HEK293 (cell line): ENCODE measurements around the gene C2orf49.

Experiments used
- CTCF ChIA-PET: fragments of 350-600 bp; formaldehyde crosslinking; extraction: SDS; loops from one replicate; lab custom pipeline; 2021; ENCODE audit warnings: antibody characterized with exemption; lab: Yijun Ruan, JAX
- POLR2A ChIA-PET: fragments of 300-600 bp; formaldehyde crosslinking; extraction: SDS; loops from one replicate; lab custom pipeline; 2020; ENCODE audit warnings: antibody characterized with exemption, inconsistent platforms; lab: Yijun Ruan, JAX
- H3K27ac ChIP-seq: fragments of 200-500 bp; sonication (Bioruptor generic); 2 replicates; pipeline ENCODE4 v1.5.1; 2014; ENCODE audit warnings: low read depth, low read length, control low read depth, inconsistent platforms; ENCODE audit errors: extremely low read depth
- H3K36me3 ChIP-seq, 2 experiments: fragments of 200-500 bp in 1 of 2; sonication (Bioruptor generic) in 1 of 2; 1 replicate in 1 of 2; 2 replicates in 1 of 2; pipeline ENCODE4 v1.5.1; 2014 to 2017; ENCODE audit warnings: inconsistent platforms in 2 of 2, low read length in 2 of 2; ENCODE audit not compliant: control insufficient read depth in 2 of 2, insufficient read depth in 1 of 2
- H3K4me1 ChIP-seq: fragments of 200-500 bp; sonication (Bioruptor generic); 2 replicates; pipeline ENCODE4 v1.5.1; 2014; ENCODE audit warnings: mild to moderate bottlenecking, low read length, inconsistent platforms; ENCODE audit not compliant: control insufficient read depth, insufficient read depth
- H3K4me3 ChIP-seq: 2 replicates; pipeline ENCODE4 v1.5.1; 2011; ENCODE audit warnings: low read depth, mild to moderate bottlenecking, control low read depth, low read length, moderate library complexity
- H3K9me3 ChIP-seq: fragments of 200-500 bp; sonication (Bioruptor generic); 2 replicates; pipeline ENCODE4 v1.5.1; 2014; ENCODE audit warnings: low read depth, low read length, inconsistent platforms; ENCODE audit not compliant: control insufficient read depth, insufficient read depth
- BCL6B ChIP-seq: fragments of 450-650 bp; formaldehyde crosslinking; IDR thresholded peaks from 2 replicates; pipeline ENCODE4 v1.5.1; 2017; ENCODE audit warnings: missing biosample characterization, missing genetic modification characterization
- EGR2 ChIP-seq: fragments of 450-650 bp; formaldehyde crosslinking; IDR thresholded peaks from 2 replicates; pipeline ENCODE4 v1.5.1; 2016; ENCODE audit warnings: low read depth, missing biosample characterization, missing genetic modification characterization
- ELK4 ChIP-seq: IDR thresholded peaks from 2 replicates; pipeline ENCODE4 v1.6.1; 2011; ENCODE audit warnings: mild to moderate bottlenecking, low read depth, low read length, borderline replicate concordance
- MZF1 ChIP-seq: fragments of 450-650 bp; formaldehyde crosslinking; IDR thresholded peaks from 2 replicates; pipeline ENCODE4 v1.5.1; 2017; ENCODE audit warnings: missing biosample characterization, missing genetic modification characterization, borderline replicate concordance
- SCRT2 ChIP-seq: fragments of 450-650 bp; formaldehyde crosslinking; IDR thresholded peaks from 2 replicates; pipeline ENCODE4 v1.5.1; 2016; ENCODE audit warnings: missing biosample characterization, missing genetic modification characterization
- ZBTB49 ChIP-seq: fragments of 450-650 bp; formaldehyde crosslinking; IDR thresholded peaks from 2 replicates; pipeline ENCODE4 v1.5.1; 2016; ENCODE audit warnings: missing biosample characterization, missing genetic modification characterization, low read depth
- ZBTB7A ChIP-seq: fragments of 450-650 bp; formaldehyde crosslinking; IDR thresholded peaks from 2 replicates; pipeline ENCODE4 v1.5.1; 2016; ENCODE audit warnings: low read depth, missing biosample characterization, missing genetic modification characterization
- ZEB2 ChIP-seq: fragments of 450-650 bp; formaldehyde crosslinking; IDR thresholded peaks from 2 replicates; pipeline ENCODE4 v1.5.1; 2016; ENCODE audit warnings: missing biosample characterization, missing genetic modification characterization
- ZNF121 ChIP-seq: fragments of 450-650 bp; formaldehyde crosslinking; IDR thresholded peaks from 2 replicates; pipeline ENCODE4 v1.5.1; 2016; ENCODE audit warnings: missing biosample characterization, missing genetic modification characterization
- ZNF23 ChIP-seq: fragments of 450-650 bp; formaldehyde crosslinking; IDR thresholded peaks from 2 replicates; pipeline ENCODE4 v1.5.1; 2016; ENCODE audit warnings: missing biosample characterization, missing genetic modification characterization, borderline replicate concordance
- ZNF292 ChIP-seq: fragments of 450-650 bp; formaldehyde crosslinking; IDR thresholded peaks from 2 replicates; pipeline ENCODE4 v1.5.1; 2016; ENCODE audit warnings: low read depth, missing biosample characterization, missing genetic modification characterization, borderline replicate concordance
- ZNF335 ChIP-seq: fragments of 450-650 bp; formaldehyde crosslinking; conservative IDR thresholded peaks from 2 replicates; pipeline ENCODE4 v1.5.1; 2016; ENCODE audit warnings: missing biosample characterization, missing genetic modification characterization
- ZNF354C ChIP-seq: fragments of 450-650 bp; formaldehyde crosslinking; IDR thresholded peaks from 2 replicates; pipeline ENCODE4 v1.5.1; 2016; ENCODE audit warnings: missing biosample characterization, missing genetic modification characterization, low read depth, borderline replicate concordance
- ZNF394 ChIP-seq: fragments of 450-650 bp; formaldehyde crosslinking; IDR thresholded peaks from 2 replicates; pipeline ENCODE4 v1.5.1; 2016; ENCODE audit warnings: missing biosample characterization, missing genetic modification characterization, mild to moderate bottlenecking, moderate library complexity, borderline replicate concordance
- ZNF48 ChIP-seq: fragments of 450-650 bp; formaldehyde crosslinking; IDR thresholded peaks from 2 replicates; pipeline ENCODE4 v1.5.1; 2016; ENCODE audit warnings: missing biosample characterization, missing genetic modification characterization
- ZNF549 ChIP-seq: fragments of 450-650 bp; IDR thresholded peaks from 2 replicates; pipeline ENCODE4 v1.5.1; 2018; ENCODE audit warnings: missing biosample characterization, missing genetic modification characterization, mild to moderate bottlenecking, inconsistent platforms, moderate library complexity
- ZNF670 ChIP-seq: fragments of 450-650 bp; formaldehyde crosslinking; IDR thresholded peaks from 2 replicates; pipeline ENCODE4 v1.5.1; 2016; ENCODE audit warnings: missing biosample characterization, missing genetic modification characterization, low read depth
- ZNF701 ChIP-seq: fragments of 450-650 bp; formaldehyde crosslinking; IDR thresholded peaks from 2 replicates; pipeline ENCODE4 v1.5.1; 2016; ENCODE audit warnings: missing biosample characterization, missing genetic modification characterization
- ZNF830 ChIP-seq: fragments of 450-650 bp; IDR thresholded peaks from 2 replicates; pipeline ENCODE4 v1.5.0; 2018; ENCODE audit warnings: missing biosample characterization, missing genetic modification characterization, low read depth, mild to moderate bottlenecking, moderate library complexity
- ZNF837 ChIP-seq: fragments of 450-650 bp; formaldehyde crosslinking; IDR thresholded peaks from 2 replicates; pipeline ENCODE4 v1.5.1; 2016; ENCODE audit warnings: missing biosample characterization, missing genetic modification characterization
- ZNF843 ChIP-seq: fragments of 450-650 bp; formaldehyde crosslinking; IDR thresholded peaks from 2 replicates; pipeline ENCODE4 v1.5.1; 2016; ENCODE audit warnings: missing biosample characterization, missing genetic modification characterization
- ZXDB ChIP-seq: fragments of 450-650 bp; formaldehyde crosslinking; IDR thresholded peaks from 2 replicates; pipeline ENCODE4 v1.5.1; 2016; ENCODE audit warnings: missing biosample characterization, missing genetic modification characterization

Gene C2orf49

GRCh38 chr2:105371156-105371555 is 33.8 kb downstream of the C2orf49 start (continued):
- TF ChIP-seq ZNF394 (tag by site-specific recombination) = no peak

- Histone ChIP-seq H3K36me3 (peaks cover 8 to 78% of the 10 kb centered on the region in 2 experiments), H3K27ac (no peak overlapping the region), H3K9me3 (no peaks in the 10 kb centered on the region), H3K4me3 (no peak overlapping the region), H3K4me1 (no peaks in the 10 kb centered on the region)
- POLR2A ChIA-PET = no interaction called here
- TF ChIP-seq ZXDB (tag by site-specific recombination) (no peak), ZNF292 (tag by site-specific recombination) (no peak), ZNF354C (no peak), ZNF121 (tag by site-specific recombination) (no peak), ZNF837 (tag by site-specific recombination) (no peak), ZNF670 (no peak)
- TF ChIP-seq, all 188 proteins: peak for 0
- CTCF ChIA-PET = interaction anchor here (0.6 to 0.9 kb wide), 4 partner anchors 21 to 1213 kb away, joined by 3 to 4 read pairs (median 4); no protein-coding TSS in a partner anchor
Measured at GRCh38 chr2:105371810-105372209, 34.5 kb downstream of the C2orf49 start.

- Histone ChIP-seq H3K27ac (no peak overlapping the region), H3K4me1 (no peaks in the 10 kb centered on the region), H3K9me3 (no peaks in the 10 kb centered on the region), H3K36me3 (peaks cover 8 to 74% of the 10 kb centered on the region in 2 experiments), H3K4me3 (no peak overlapping the region)
- ChIA-PET POLR2A (no interaction called here), CTCF (interaction anchor here (1.8 kb wide), 1 partner anchor 148 kb away, joined by 7 read pairs; no protein-coding TSS in a partner anchor)
- no peak for TF ChIP-seq ZBTB49 (tag by site-specific recombination)
- TF ChIP-seq ZNF48 (tag by site-specific recombination) = no peak
- TF ChIP-seq ZBTB7A = no peak
- no peak for TF ChIP-seq ZNF335
- TF ChIP-seq ZNF843 = no peak
- TF ChIP-seq ZNF549 = no peak
- TF ChIP-seq ZNF23 = no peak
- TF ChIP-seq ZEB2 (tag by site-specific recombination) = no peak
- TF ChIP-seq MZF1 (tag by site-specific recombination) = no peak
- TF ChIP-seq ZNF830 (tag by site-specific recombination) = no peak
Measured at GRCh38 chr2:105373344-105373781, 36.0 kb downstream of the C2orf49 start.

GRCh38 chr2:105373895-105374401 is 36.6 kb downstream of the C2orf49 start:
- ChIA-PET POLR2A (no interaction called here), CTCF (interaction anchor here (1.8 kb wide), 1 partner anchor 147 kb away, joined by 7 read pairs; no protein-coding TSS in a partner anchor)
- H3K4me3 ChIP-seq = no peak overlapping the region
- H3K4me1 ChIP-seq = no peaks in the 10 kb centered on the region
- H3K36me3 ChIP-seq = peaks cover 8 to 72% of the 10 kb centered on the region in 2 experiments
- TF ChIP-seq ZNF830 (tag by site-specific recombination) = no peak
- peak; percentile 78 for TF ChIP-seq SCRT2 (tag by site-specific recombination)
- no peak for TF ChIP-seq ELK4
- no peak for TF ChIP-seq BCL6B (tag by site-specific recombination)
- TF ChIP-seq ZNF701 (tag by site-specific recombination) = no peak
- peak; percentile 12; the same call in 1 of the 2 replicates for TF ChIP-seq EGR2 (tag by site-specific recombination)
- no peaks in the 10 kb centered on the region for H3K9me3 ChIP-seq
- no peak overlapping the region for H3K27ac ChIP-seq
